T-helper 17 cell (primary cell): ENCODE measurements around the gene ASB15. TPM values are rescaled to one million over a fixed set of nuclear protein-coding genes. Genes with fewer than 3 reads are reported as not detected.

ENCODE experiments used
- ATAC-seq: fragments of 150-1000 bp; cut with Tn5 transposase; 2 replicates; pipeline ENCODE4 v1.10.0; 2021; ENCODE audit warnings: mild to moderate bottlenecking, moderate library complexity
- DNase-seq, 3 donors: peaks; one replicate each; pipeline versions ENCODE4 v3.0.0 to v3.0.0-alpha.2; 2020 to 2021
- H3K9me3 ChIP-seq: one replicate; pipeline ENCODE4 v1.7.0; 2013; ENCODE audit warnings: low read length, mild to moderate bottlenecking; ENCODE audit not compliant: control insufficient read depth, poor library complexity, severe bottlenecking
- H3K27ac Mint-ChIP-seq: one replicate; pipeline ENCODE4 v1.8.0; 2022; ENCODE audit warnings: mild to moderate bottlenecking, moderate library complexity, mixed read lengths
- H3K27me3 Mint-ChIP-seq: one replicate; pipeline ENCODE4 v1.8.0; 2022; ENCODE audit warnings: mixed read lengths
- H3K36me3 Mint-ChIP-seq: one replicate; pipeline ENCODE4 v1.8.0; 2022; ENCODE audit warnings: low read depth, mixed read lengths
- H3K4me1 Mint-ChIP-seq: one replicate; pipeline ENCODE4 v1.8.0; 2022; ENCODE audit warnings: mild to moderate bottlenecking, mixed read lengths
- H3K4me3 Mint-ChIP-seq: one replicate; pipeline ENCODE4 v1.8.0; 2022; ENCODE audit warnings: mild to moderate bottlenecking, moderate library complexity, mixed read lengths
- total RNA-seq, 4 donors: library from RNA in 2 of 4; stranded (reverse) in 2 of 4; gene quantifications; one replicate each; pipeline ENCODE4 v1.2.3 and lab custom pipeline; 2022 to 2026

ASB15 gene
- total RNA-seq, 2 donors from 2014 or later = not detected

DNA sequence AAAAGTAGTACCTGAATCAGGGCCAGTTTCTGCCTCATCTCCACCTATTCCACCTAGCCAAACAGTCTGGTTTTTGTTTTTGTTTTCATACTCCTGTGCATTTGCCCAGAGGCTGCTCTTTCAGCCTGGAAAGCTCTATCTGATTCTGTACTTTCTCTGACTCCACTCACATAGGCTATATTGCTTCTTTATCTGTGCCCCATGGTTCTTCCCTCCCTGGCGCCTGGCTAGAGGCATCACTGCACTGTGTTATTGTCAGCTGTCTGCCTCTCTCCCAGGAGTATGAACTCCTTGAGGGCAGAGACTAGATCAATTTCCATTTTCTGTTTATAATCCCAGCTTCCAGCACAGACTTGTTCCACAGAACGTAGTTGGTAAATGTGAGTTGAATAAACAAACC is 49.0 kb downstream of the ASB15 start:
- peaks cover 20% of the 10 kb centered on the region for H3K27me3 Mint-ChIP-seq
- no peak for ATAC-seq
- DNase-seq = no peak
- no peaks in the 10 kb centered on the region for H3K9me3 ChIP-seq
- H3K4me1 Mint-ChIP-seq = peaks cover 2% of the 10 kb centered on the region
- H3K27ac Mint-ChIP-seq = no peak overlapping the region
- no peaks in the 10 kb centered on the region for H3K36me3 Mint-ChIP-seq
- no peak overlapping the region for H3K4me3 Mint-ChIP-seq

DNA sequence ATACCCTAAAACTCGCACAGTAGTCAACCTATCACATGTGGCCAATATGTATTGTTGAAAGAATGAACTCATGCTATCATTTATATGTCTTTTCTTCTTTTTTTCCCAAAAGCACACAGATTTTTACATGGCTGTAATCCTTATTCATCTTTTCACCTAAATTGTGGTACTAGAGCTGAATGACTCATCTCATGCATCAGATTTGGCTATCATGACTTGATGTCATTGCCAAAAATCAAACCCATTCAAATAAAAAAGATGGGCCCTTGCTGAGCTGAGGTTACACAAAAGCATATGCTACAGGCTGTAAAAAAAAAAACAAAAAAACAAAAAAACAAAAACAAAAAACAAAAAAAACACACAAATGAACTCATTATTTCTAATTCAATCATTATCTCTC is 50.8 kb downstream of the ASB15 start:
- no peak for DNase-seq
- no peak overlapping the region for H3K4me3 Mint-ChIP-seq
- H3K4me1 Mint-ChIP-seq = peaks cover 2% of the 10 kb centered on the region
- no peak overlapping the region for H3K27ac Mint-ChIP-seq
- H3K27me3 Mint-ChIP-seq = peaks cover 11% of the 10 kb centered on the region
- no peaks in the 10 kb centered on the region for H3K36me3 Mint-ChIP-seq
- H3K9me3 ChIP-seq = no peaks in the 10 kb centered on the region
- no peak for ATAC-seq

DNA sequence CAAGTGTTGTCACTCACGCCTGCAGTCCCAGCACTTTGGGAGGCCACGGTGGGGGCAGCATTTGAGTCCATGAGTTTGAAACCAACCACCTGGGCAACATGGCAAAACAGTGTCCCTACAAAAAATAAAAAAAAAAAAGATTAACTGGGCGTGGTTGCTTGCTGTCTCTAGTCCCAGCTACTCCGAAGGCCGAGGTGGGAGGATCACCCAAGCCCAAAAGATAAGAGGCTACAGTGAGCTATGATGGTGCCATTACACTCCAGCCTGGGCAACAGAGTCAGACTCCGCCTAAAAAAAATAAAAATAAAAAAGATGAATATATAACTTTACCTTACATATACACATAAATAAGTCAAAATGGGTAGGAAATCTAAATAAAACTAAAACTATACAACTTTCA is 51.5 kb downstream of the ASB15 start:
- Mint-ChIP-seq H3K27ac (no peak overlapping the region), H3K36me3 (no peaks in the 10 kb centered on the region), H3K27me3 (peaks cover 10% of the 10 kb centered on the region), H3K4me3 (no peak overlapping the region), H3K4me1 (peaks cover 2% of the 10 kb centered on the region)
- no peak for DNase-seq
- no peak for ATAC-seq
- H3K9me3 ChIP-seq = no peaks in the 10 kb centered on the region

DNA sequence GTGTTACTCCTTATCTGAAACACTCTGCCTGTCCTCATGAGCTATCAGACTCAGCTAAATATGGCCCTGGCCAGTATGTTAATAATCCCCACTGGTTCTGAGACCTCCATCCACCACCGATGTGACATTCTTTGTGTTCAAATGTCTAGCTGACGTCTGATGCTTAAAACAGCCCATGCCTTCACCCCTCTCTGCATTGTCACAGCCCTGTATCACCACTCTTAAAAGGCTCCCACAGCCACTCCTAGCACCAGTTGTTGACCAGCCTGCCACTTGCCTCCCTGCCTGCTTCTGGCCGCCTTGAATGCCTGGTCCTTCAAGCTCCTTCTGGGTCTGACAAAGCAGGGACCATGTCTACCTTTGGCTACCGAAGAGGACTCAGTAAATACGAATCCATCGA is 54.0 kb downstream of the ASB15 start, which contains the start of gene LMOD2:
Gene LMOD2, plus strand, starts transcription at position 253 of the 400 bp plus-strand sequence. Its CDS starts 98 bp downstream, at position 351.
- Mint-ChIP-seq H3K4me1 (no peaks in the 10 kb centered on the region), H3K36me3 (no peaks in the 10 kb centered on the region), H3K27me3 (peaks cover 22% of the 10 kb centered on the region), H3K27ac (no peak within 1 kb of the TSS), H3K4me3 (no peak within 1 kb of the TSS)
- ATAC-seq (no peak), DNase-seq (no peak)
- H3K9me3 ChIP-seq = no peaks in the 10 kb centered on the region

DNA sequence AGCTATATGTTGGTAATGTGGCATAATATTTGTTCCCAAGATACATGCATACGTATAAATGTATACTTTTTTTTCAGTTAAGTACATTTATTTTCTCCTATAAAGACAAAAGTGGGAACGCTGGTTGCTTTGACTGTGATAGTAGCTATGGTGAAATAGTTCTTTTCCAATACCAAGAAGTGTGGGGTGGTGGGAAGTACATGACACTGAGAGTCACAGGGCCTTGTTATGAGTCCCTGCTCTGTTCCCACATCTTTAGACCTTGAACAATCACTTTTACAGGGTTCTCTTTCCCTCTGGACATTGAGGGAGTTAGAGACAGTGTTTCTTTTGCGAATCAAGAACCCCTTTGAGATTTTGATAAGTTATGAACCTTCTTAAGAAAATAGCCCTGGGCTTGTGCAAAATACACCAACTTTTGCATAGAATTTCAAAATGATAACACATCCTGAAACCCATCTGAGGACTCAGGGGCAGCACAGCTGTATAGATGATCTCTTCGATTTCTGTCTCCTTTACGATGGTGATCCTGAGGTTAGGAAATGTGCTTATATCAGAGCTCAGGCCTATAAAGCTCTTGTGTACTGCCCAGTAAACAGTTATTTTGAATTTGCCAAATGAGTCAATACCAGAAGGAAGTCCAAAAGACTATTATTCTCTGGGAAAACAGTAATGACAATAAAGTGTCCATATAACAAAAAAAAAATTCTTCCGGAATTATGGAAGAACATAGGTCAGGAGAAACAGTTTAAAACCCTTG is 55.1 kb downstream of the ASB15 start:
- Mint-ChIP-seq H3K4me3 (no peak overlapping the region), H3K36me3 (peaks cover 3% of the 10 kb centered on the region), H3K27me3 (peaks cover 32% of the 10 kb centered on the region), H3K4me1 (no peaks in the 10 kb centered on the region), H3K27ac (no peak overlapping the region)
- no peak for ATAC-seq
- no peaks in the 10 kb centered on the region for H3K9me3 ChIP-seq
- DNase-seq = no peak

DNA sequence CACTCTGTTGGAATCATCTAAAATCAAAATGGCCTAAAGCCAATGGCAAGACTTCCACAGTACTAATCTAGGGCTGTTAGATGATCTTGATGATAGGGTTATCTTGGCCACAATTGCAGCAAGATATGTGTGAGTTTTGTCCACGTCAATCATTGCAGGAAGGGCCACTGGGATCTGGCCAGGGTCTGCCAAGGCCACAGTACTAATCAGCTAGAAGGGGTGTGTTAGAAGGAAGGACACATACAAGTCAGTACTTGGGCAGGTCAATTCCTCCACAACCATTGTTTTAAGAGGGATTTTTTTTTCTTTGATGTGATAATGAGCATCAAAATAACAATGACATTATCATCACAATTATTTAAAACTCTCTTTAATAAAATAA is 55.7 kb downstream of the ASB15 start:
- no peaks in the 10 kb centered on the region for H3K4me1 Mint-ChIP-seq
- H3K36me3 Mint-ChIP-seq = peaks cover 3% of the 10 kb centered on the region
- H3K9me3 ChIP-seq = no peaks in the 10 kb centered on the region
- no peak overlapping the region for H3K4me3 Mint-ChIP-seq
- ATAC-seq (no peak), DNase-seq (no peak)
- H3K27me3 Mint-ChIP-seq = peaks cover 38% of the 10 kb centered on the region
- H3K27ac Mint-ChIP-seq = no peak overlapping the region

DNA sequence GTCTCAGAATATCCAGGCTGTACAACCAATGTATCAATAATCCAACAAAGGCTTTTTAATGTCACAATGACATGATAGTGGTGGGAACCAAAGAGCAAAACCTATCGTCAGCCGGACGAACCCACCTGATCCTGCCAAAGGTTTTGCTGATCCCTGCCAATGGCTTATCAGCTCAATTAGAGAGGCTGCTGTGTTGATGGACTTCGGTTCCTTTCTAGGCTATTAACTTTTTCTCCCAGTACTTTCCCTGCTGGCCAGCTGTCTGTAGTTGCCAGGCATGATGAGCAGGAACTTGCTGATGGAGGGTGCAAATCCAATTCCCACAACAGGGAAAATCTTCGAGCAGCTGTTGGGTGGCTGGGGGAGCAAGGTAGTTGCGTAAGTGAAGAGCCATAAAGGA is 56.4 kb downstream of the ASB15 start:
- Mint-ChIP-seq H3K36me3 (peaks cover 3% of the 10 kb centered on the region), H3K27ac (no peak overlapping the region), H3K27me3 (peaks cover 41% of the 10 kb centered on the region), H3K4me1 (no peaks in the 10 kb centered on the region), H3K4me3 (no peak overlapping the region)
- H3K9me3 ChIP-seq = no peaks in the 10 kb centered on the region
- no peak for ATAC-seq
- no peak for DNase-seq

DNA sequence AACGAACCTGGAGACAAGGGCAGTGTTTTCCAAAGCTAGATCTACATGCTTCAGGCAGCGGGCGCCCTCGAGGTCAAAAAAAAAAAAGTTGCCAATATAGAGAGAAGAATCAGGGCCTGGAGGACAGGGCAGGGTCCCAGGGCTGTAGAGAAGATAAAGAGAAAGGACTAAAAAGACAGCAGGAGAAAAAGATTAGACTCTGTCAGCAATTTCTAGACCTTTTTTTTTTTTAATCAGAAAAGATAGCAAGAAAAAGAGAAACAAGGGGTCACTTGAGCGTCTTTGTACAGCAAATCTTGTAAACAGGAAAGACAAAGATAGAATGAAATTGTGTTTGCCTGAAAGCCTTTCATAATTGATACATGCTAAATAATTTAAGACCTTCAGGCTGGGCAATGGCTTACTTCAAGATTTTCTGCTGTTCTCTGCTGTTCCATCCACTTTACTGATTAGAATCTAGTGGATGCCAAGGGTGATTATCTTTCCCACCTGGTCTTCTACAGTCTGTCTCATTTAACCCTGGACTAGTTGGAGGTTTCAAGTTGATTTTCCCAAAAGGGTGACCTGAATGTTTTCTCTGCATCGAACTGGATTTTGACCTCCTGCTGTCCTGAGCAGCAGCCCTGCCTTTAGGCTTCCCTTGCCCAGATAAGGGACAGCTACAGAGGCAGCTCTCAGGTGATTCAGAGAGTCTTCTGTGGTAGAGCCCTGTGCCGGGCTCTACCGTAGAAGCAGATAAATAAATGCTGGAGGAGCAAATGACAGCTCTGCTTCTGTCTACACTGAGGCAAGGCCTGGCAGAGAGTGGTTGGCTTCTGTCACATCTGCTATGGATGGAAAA is 59.1 kb downstream of the ASB15 start:
- H3K9me3 ChIP-seq = no peaks in the 10 kb centered on the region
- Mint-ChIP-seq H3K27me3 (peaks cover 55% of the 10 kb centered on the region), H3K4me1 (no peaks in the 10 kb centered on the region), H3K4me3 (no peak overlapping the region), H3K36me3 (peaks cover 3% of the 10 kb centered on the region), H3K27ac (no peak overlapping the region)
- no peak for DNase-seq
- no peak for ATAC-seq

DNA sequence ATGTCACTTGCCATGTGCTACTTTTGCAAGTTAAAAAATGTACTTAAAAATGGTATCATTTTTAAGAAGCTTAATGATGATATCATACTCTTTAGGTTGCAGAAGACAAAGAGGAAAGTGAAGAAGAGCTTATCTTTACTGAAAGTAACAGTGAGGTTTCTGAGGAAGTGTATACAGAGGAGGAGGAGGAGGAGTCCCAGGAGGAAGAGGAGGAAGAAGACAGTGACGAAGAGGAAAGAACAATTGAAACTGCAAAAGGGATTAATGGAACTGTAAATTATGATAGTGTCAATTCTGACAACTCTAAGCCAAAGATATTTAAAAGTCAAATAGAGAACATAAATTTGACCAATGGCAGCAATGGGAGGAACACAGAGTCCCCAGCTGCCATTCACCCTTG is 60.1 kb downstream of the ASB15 start:
- DNase-seq = no peak
- no peak overlapping the region for H3K4me3 Mint-ChIP-seq
- H3K36me3 Mint-ChIP-seq = peaks cover 3% of the 10 kb centered on the region
- peaks cover 56% of the 10 kb centered on the region for H3K27me3 Mint-ChIP-seq
- H3K4me1 Mint-ChIP-seq = no peaks in the 10 kb centered on the region
- no peak for ATAC-seq
- H3K27ac Mint-ChIP-seq = no peak overlapping the region
- H3K9me3 ChIP-seq = no peaks in the 10 kb centered on the region

DNA sequence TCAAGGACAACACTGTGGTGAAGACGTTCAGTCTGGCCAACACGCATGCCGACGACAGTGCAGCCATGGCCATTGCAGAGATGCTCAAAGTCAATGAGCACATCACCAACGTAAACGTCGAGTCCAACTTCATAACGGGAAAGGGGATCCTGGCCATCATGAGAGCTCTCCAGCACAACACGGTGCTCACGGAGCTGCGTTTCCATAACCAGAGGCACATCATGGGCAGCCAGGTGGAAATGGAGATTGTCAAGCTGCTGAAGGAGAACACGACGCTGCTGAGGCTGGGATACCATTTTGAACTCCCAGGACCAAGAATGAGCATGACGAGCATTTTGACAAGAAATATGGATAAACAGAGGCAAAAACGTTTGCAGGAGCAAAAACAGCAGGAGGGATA is 60.7 kb downstream of the ASB15 start:
- Mint-ChIP-seq H3K36me3 (peaks cover 3% of the 10 kb centered on the region), H3K4me3 (no peak overlapping the region), H3K27me3 (peaks cover 56% of the 10 kb centered on the region), H3K27ac (no peak overlapping the region), H3K4me1 (no peaks in the 10 kb centered on the region)
- H3K9me3 ChIP-seq = no peaks in the 10 kb centered on the region
- DNase-seq = no peak
- no peak for ATAC-seq

DNA sequence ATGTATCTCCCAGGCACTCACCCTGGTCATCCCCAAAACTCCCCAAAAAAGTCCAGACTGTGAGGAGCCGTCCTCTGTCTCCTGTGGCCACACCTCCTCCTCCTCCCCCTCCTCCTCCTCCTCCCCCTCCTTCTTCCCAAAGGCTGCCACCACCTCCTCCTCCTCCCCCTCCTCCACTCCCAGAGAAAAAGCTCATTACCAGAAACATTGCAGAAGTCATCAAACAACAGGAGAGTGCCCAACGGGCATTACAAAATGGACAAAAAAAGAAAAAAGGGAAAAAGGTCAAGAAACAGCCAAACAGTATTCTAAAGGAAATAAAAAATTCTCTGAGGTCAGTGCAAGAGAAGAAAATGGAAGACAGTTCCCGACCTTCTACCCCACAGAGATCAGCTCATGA is 61.1 kb downstream of the ASB15 start:
- no peak for ATAC-seq
- H3K4me1 Mint-ChIP-seq = no peaks in the 10 kb centered on the region
- DNase-seq = no peak
- H3K27me3 Mint-ChIP-seq = peaks cover 56% of the 10 kb centered on the region
- no peaks in the 10 kb centered on the region for H3K9me3 ChIP-seq
- no peak overlapping the region for H3K27ac Mint-ChIP-seq
- no peak overlapping the region for H3K4me3 Mint-ChIP-seq
- peaks cover 3% of the 10 kb centered on the region for H3K36me3 Mint-ChIP-seq

DNA sequence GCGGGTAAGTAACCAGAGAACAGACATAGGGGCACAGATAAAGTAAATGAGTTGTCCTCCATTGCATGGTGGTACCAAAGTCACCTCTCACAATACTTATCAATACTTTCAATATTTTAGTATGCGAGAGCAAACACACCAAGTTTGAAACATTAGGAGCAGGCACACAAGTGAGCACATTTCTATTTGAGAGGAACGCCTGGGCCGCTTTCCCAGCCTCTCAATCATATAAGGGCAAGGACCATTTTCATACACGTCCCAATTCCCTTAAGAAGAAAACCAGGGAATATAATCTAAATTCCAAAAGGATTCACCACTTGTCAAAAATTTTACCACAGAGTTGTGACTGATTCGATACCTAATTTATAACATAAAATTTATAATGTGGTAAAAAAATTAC is 61.6 kb downstream of the ASB15 start:
- DNase-seq = no peak
- Mint-ChIP-seq H3K4me3 (no peak overlapping the region), H3K27ac (no peak overlapping the region), H3K4me1 (no peaks in the 10 kb centered on the region), H3K36me3 (peaks cover 3% of the 10 kb centered on the region), H3K27me3 (peaks cover 56% of the 10 kb centered on the region)
- ATAC-seq = no peak
- H3K9me3 ChIP-seq = no peaks in the 10 kb centered on the region

DNA sequence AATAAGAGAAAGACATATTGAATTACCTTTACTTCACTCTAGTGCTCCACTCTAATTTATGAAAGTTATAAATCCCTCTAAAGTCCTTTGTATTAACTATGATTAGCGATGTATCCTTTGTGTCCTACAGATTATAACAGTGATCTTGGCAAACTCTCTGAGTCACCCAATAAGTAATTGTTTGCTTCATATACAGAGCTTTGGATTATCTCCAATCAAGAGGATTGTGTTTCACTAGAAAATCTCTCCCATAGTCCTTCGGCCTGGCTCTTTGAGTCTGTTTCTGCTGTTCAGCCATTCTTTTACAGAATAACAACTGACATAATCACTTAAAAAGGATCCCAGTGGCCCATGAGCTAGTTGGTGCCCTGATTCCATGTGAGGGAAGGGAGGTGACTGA is 63.5 kb downstream of the ASB15 start:
- Mint-ChIP-seq H3K27ac (no peak overlapping the region), H3K4me1 (no peaks in the 10 kb centered on the region), H3K36me3 (peaks cover 3% of the 10 kb centered on the region), H3K4me3 (no peak overlapping the region), H3K27me3 (peaks cover 39% of the 10 kb centered on the region)
- no peak for ATAC-seq
- no peak for DNase-seq
- no peaks in the 10 kb centered on the region for H3K9me3 ChIP-seq
